Activated CD4-positive, alpha-beta T cell treated with anti-CD3 and anti-CD28 coated beads for 36 hours (primary cell): ENCODE results near the gene GFI1. TPM values are rescaled to one million over a fixed set of nuclear protein-coding genes. Genes with fewer than 3 reads are reported as not detected.

ENCODE experiments used
- ATAC-seq: fragments of 200-7000 bp; cut with Tn5 transposase; one replicate; pipeline ENCODE4 v1.10.0; 2021; ENCODE audit warnings: mild to moderate bottlenecking, moderate library complexity
- CTCF ChIA-PET: fragments of 350-600 bp; sonication (Branson Sonifier 250); formaldehyde crosslinking; loops from one replicate; lab custom pipeline; 2021; ENCODE audit warnings: antibody characterized with exemption; lab: Charles Lee
- POLR2A ChIA-PET: fragments of 350-600 bp; sonication (Branson Sonifier 250); formaldehyde crosslinking; loops from one replicate; lab custom pipeline; 2021; ENCODE audit warnings: antibody characterized with exemption, inconsistent platforms; lab: Charles Lee
- DNase-seq: peaks from one replicate; pipeline ENCODE4 v3.0.0-alpha.2; 2020
- H3K27ac Mint-ChIP-seq: one replicate; pipeline ENCODE4 v1.8.0; 2021; ENCODE audit warnings: mixed read lengths
- H3K27me3 Mint-ChIP-seq: one replicate; pipeline ENCODE4 v1.8.0; 2021; ENCODE audit warnings: mixed read lengths
- H3K36me3 Mint-ChIP-seq: one replicate; pipeline ENCODE4 v1.8.0; 2021; ENCODE audit warnings: low read depth, mixed read lengths
- H3K4me1 Mint-ChIP-seq: one replicate; pipeline ENCODE4 v1.8.0; 2021; ENCODE audit warnings: mixed read lengths
- H3K4me3 Mint-ChIP-seq: one replicate; pipeline ENCODE4 v1.8.0; 2021; ENCODE audit warnings: mild to moderate bottlenecking, moderate library complexity, mixed read lengths
- H3K9me3 Mint-ChIP-seq: one replicate; pipeline ENCODE4 v1.8.0; 2021; ENCODE audit warnings: low read depth, mixed read lengths
- intact Hi-C, 2 experiments: fragments of 100-400 bp; cut with DNase I in 1 of 2; cut with micrococcal nuclease in 1 of 2; formaldehyde crosslinking; loops; one replicate each; pipeline versions ENCODE4 v1.14.2 to v1.15.1; 2022 to 2024; cut with DNase I, micrococcal nuclease
- total RNA-seq, 2 experiments: library from RNA; stranded (reverse); gene quantifications; one replicate each; pipeline ENCODE4 v1.2.3, GENCODE V29; 2021

Gene GFI1
- total RNA-seq, 2 experiments from 2014 or later: 47.7 to 53.7 TPM

DNA sequence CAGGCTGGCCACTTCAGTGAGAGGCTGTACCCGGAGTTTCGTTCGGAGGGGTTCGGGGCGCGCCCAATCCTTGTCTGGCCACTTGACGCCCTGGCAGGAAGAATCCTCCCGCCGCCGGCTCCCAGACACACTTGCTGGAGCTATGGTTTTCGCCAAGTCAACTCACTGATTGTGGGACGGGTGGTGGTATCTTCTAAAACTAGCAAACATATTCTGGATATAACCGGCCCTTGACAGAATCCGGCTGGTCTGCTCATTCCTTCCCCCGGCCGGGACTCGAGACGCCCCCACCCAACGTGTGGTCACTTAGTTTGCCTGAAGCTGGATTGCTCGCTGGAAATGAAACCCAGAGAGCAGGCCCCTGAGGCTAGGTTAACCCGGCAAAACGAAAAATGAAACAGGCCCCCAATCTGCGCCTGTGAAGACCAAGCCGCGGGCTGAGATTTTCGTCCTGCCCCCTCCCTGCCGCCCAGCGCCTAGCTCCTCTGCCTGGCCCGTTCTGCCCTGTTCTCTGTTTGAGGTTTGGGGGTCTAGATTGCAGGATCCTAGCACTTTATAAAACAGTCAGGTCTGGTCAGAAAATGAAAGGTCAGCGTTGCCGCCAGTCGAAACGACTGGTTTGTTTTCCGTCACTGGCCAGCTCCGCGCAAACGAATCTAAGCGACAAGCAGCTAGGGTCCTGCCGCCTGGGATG, 4.6 kb downstream of the GFI1 start:
- no peak for ATAC-seq

DNA sequence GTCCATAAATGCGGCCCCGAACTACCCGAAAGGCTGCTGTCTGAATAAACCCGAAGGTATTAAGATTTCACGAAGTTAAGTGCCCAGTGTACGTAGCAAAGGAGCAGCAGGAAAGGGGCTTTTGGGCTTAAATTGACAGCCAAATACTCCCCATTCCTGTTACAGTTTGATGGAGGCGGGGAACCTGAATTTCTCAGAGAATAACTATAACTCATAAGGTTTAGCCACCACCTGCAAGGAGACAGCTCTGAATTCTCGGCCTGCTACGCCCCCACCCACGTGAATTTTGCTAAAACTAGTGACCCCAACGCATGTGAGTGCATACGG, 5.2 kb downstream of the GFI1 start:
- DNase-seq (no peak), ATAC-seq (no peak)
- Mint-ChIP-seq H3K27me3 (no peaks in the 10 kb centered on the region), H3K4me3 (peak overlapping the region; percentile 98), H3K36me3 (peaks cover 77% of the 10 kb centered on the region), H3K4me1 (peaks cover 51% of the 10 kb centered on the region), H3K27ac (peak overlapping the region; percentile 97), H3K9me3 (no peaks in the 10 kb centered on the region)
- intact Hi-C loops: loop anchor here (5.0 to 10.0 kb wide), 6 partner anchors 169 to 927 kb away; partner anchors contain the start of genes RPL5 (in 2 of the 2), DR1 (in 1 of the 2) and MTF2 (in 1 of the 2)
- ChIA-PET CTCF (interaction anchor here (0.8 to 2.3 kb wide), 3 partner anchors 26 to 106 kb away, joined by 5 to 15 read pairs (median 6); no protein-coding TSS in a partner anchor), POLR2A (interaction anchor here (0.6 kb wide), 1 partner anchor 148 kb away, joined by 4 read pairs; no protein-coding TSS in a partner anchor)

More for the DNA sequence above, 4.6 kb downstream of the GFI1 start:
- Mint-ChIP-seq H3K4me1 (peaks cover 46% of the 10 kb centered on the region), H3K36me3 (peaks cover 72% of the 10 kb centered on the region), H3K4me3 (peak overlapping the region; percentile 98), H3K27ac (peak overlapping the region; percentile 97), H3K27me3 (no peaks in the 10 kb centered on the region), H3K9me3 (no peaks in the 10 kb centered on the region)
- no peak for DNase-seq
- ChIA-PET POLR2A (interaction anchor here (0.5 to 6.3 kb wide), 7 partner anchors 7 to 172 kb away, joined by 3 to 101 read pairs (median 4); no protein-coding TSS in a partner anchor), CTCF (interaction anchor here (0.8 to 5.9 kb wide), 9 partner anchors 7 to 168 kb away, joined by 4 to 42 read pairs (median 5); no protein-coding TSS in a partner anchor)
- intact Hi-C loops: loop anchor here (5.0 to 10.0 kb wide), 6 partner anchors 170 to 927 kb away; partner anchors contain the start of genes RPL5 (in 2 of the 2), DR1 (in 1 of the 2) and MTF2 (in 1 of the 2)

DNA sequence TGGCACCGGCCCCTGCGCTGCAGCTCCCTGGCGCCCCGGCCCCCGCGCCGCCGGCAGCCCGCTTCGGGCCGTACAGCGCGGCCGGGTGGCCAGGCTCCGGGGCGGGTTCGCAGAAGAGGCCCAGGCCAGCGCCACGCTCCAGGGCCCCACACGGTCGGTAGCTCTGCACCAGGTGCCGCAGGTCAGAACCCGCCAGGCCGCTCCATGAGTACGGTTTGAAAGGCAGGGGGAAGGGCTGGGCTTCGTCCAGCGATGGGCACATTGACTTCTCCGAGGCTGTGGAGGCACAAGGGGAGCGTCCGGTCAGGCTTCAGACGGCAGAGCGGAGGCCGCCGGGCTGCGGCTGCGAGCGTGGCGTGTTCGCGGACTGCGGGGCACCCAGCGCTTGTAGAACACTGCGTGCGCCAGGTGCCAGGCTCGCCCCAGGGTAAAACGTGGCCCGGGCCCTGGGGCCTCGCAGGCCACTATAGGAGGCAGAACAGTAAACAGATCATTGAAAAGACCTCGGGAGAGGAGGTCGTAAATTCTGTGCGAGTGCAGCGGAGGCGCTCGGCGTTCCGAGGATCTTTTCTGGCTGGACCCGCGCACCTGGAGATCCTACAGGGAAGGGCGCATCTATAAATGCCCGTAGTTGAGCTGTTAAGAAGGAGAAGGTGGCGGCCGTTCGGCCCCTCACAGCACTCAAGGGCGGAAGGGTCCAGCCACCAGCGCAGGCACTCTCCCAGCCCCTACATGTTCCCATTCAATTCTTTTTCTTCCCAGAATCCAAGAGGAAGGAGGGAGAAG, 5.7 kb downstream of the GFI1 start:
- peaks cover 57% of the 10 kb centered on the region for H3K4me1 Mint-ChIP-seq
- peak overlapping the region; percentile 98 for H3K4me3 Mint-ChIP-seq
- no peaks in the 10 kb centered on the region for H3K9me3 Mint-ChIP-seq
- no peaks in the 10 kb centered on the region for H3K27me3 Mint-ChIP-seq
- peak overlapping the region; percentile 97 for H3K27ac Mint-ChIP-seq
- ATAC-seq (no peak), DNase-seq (no peak)
- intact Hi-C loops: loop anchor here (5.0 to 10.0 kb wide), 6 partner anchors 169 to 926 kb away; partner anchors contain the start of genes RPL5 (in 2 of the 2), DR1 (in 1 of the 2) and MTF2 (in 1 of the 2)
- CTCF ChIA-PET: interaction anchor here (1.2 kb wide), 1 partner anchor 107 kb away, joined by 5 read pairs; no protein-coding TSS in a partner anchor
- peaks cover 81% of the 10 kb centered on the region for H3K36me3 Mint-ChIP-seq
- POLR2A ChIA-PET: interaction anchor here (3.4 kb wide), 1 partner anchor 58 kb away, joined by 12 read pairs; no protein-coding TSS in a partner anchor

DNA sequence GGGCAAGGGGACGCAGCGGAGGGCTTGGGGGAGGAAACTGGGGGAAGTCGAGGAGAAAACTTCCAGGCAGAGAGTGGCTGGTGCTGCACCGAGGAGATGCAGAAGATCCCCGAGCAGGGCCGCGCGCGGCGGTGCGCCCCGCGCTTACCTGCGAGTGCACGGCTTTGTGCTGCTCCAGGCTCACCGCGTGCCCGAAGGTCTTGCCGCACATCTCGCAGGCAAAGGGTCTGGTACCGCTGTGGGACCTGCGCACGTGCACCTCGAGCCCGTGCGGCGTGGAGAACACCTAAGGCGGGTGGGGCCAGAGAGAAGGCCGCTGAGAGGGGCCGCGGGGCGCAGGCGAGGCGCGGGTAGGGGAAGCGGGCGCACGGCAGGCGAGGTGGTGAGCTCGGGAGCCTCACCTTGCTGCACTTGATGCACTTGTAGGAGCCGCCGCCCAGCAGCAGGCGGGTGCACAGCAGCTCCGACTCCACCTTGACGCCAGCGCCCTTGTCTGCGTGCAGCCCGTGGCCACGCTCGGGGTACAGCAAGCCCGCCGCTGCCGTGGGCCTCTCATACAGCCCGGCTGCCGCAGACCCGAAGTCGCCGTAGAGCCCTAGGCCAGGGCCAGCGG, 6.4 kb downstream of the GFI1 start:
- no peaks in the 10 kb centered on the region for H3K9me3 Mint-ChIP-seq
- peaks cover 64% of the 10 kb centered on the region for H3K4me1 Mint-ChIP-seq
- no peak for DNase-seq
- ChIA-PET CTCF (interaction anchor here (1.1 kb wide), 1 partner anchor 63 kb away, joined by 3 read pairs; no protein-coding TSS in a partner anchor), POLR2A (interaction anchor here (3.4 kb wide), 1 partner anchor 58 kb away, joined by 12 read pairs; no protein-coding TSS in a partner anchor)
- intact Hi-C loops: loop anchor here (5.0 to 10.0 kb wide), 6 partner anchors 168 to 926 kb away; partner anchors contain the start of genes RPL5 (in 2 of the 2), DR1 (in 1 of the 2) and MTF2 (in 1 of the 2)
- peak overlapping the region; percentile 42 for H3K27ac Mint-ChIP-seq
- H3K36me3 Mint-ChIP-seq: peaks cover 88% of the 10 kb centered on the region
- H3K27me3 Mint-ChIP-seq: no peaks in the 10 kb centered on the region
- peak overlapping the region; percentile 58 for H3K4me3 Mint-ChIP-seq
- no peak for ATAC-seq

DNA sequence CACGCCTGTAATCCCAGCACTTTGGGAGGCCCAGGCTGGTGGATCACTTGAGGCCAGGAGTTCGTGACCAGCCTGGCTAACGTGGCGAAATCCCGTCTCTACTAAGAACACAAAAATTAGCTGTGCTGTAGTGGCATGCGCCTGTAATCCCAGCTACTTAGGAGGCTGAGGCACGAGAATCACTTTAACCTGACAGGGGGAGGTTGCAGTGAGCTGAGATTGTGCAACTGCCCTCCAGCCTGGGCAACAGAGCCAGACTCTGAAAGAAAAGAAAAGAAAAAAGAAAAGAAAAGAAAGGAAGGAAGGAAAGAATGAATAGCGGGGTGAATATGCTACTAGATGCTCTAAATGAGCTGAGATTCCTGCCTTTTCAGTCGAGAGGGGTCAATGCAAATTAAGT, 7.1 kb downstream of the GFI1 start:
- H3K27me3 Mint-ChIP-seq: no peaks in the 10 kb centered on the region
- ChIA-PET POLR2A (interaction anchor here (0.7 to 3.4 kb wide), 2 partner anchors 59 to 107 kb away, joined by 4 to 12 read pairs; no protein-coding TSS in a partner anchor), CTCF (interaction anchor here (1.1 kb wide), 1 partner anchor 64 kb away, joined by 3 read pairs; no protein-coding TSS in a partner anchor)
- DNase-seq: no peak
- no peak for ATAC-seq
- no peaks in the 10 kb centered on the region for H3K9me3 Mint-ChIP-seq
- peak overlapping the region; percentile 97 for H3K27ac Mint-ChIP-seq
- H3K36me3 Mint-ChIP-seq: peaks cover 89% of the 10 kb centered on the region
- peaks cover 71% of the 10 kb centered on the region for H3K4me1 Mint-ChIP-seq
- intact Hi-C loops: loop anchor here (5.0 to 10.0 kb wide), 2 partner anchors 112 to 1455 kb away; partner anchors contain the start of gene ZNF644 (in 1 of the 2)
- H3K4me3 Mint-ChIP-seq: peak overlapping the region; percentile 58

DNA sequence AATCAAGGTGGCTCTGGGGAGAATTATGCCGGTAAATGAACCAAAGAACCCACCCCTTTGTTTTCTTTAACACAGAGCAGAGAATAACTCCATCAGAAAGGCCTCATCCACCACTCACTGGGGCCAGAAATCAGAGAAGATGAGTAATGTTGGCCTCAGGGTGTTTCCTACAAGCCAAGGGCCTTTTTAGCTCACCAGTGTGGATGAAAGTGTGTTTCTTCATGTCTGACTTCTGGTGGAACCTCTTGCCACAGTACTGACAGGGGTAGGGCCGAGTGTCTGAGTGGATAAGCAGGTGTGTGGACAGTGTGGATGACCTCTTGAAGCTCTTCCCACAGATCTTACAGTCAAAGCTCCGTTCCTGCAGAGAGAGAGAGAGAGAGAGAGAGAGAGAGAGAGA, 8.3 kb downstream of the GFI1 start:
- H3K36me3 Mint-ChIP-seq: peaks cover 84% of the 10 kb centered on the region
- intact Hi-C loops: loop anchor here (5.0 to 10.0 kb wide), 2 partner anchors 111 to 1454 kb away; partner anchors contain the start of gene ZNF644 (in 1 of the 2)
- H3K27ac Mint-ChIP-seq: peak overlapping the region; percentile 97
- H3K9me3 Mint-ChIP-seq: no peaks in the 10 kb centered on the region
- CTCF ChIA-PET: interaction anchor here (0.5 to 1.7 kb wide), 4 partner anchors 122 to 877 kb away, joined by 3 to 6 read pairs (median 4); no protein-coding TSS in a partner anchor
- DNase-seq (peak; percentile 46), ATAC-seq (peak; percentile 42)
- POLR2A ChIA-PET: interaction anchor here (0.6 to 3.4 kb wide), 6 partner anchors 13 to 360 kb away, joined by 3 to 12 read pairs (median 4); no protein-coding TSS in a partner anchor
- H3K27me3 Mint-ChIP-seq: no peaks in the 10 kb centered on the region
- H3K4me3 Mint-ChIP-seq: peak overlapping the region; percentile 58
- H3K4me1 Mint-ChIP-seq: peaks cover 83% of the 10 kb centered on the region

DNA sequence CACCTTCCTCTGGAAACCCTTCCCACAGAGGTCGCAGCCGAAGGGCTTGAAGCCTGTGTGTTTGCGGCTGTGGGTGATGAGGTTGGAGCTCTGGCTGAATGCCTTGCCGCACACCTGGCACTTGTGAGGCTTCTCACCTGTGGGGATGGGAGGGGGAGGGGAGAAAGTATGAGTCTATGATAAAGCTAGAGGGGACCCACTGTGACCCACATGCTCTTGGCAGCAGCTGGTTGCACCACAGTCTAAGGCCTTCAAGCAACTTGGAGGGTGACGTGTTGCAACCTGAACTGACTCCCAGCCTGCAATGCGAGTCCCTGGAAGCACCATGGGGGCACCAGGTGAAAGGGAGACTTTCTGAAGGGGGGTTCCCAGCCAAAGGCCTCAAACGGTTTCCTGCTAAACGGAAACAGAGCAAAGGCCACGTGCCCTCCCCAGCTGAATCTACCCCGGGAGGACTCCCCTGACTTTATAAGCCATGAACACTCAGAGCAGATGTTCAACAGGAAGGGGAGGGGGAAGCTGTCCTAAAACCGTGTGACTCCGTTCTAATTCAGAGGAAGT, 10.6 kb downstream of the GFI1 start:
- H3K4me1 Mint-ChIP-seq: peaks cover 85% of the 10 kb centered on the region
- peak; percentile 84 for DNase-seq
- H3K27ac Mint-ChIP-seq: peak overlapping the region; percentile 92
- H3K36me3 Mint-ChIP-seq: peaks cover 77% of the 10 kb centered on the region
- peak; percentile 57 for ATAC-seq
- ChIA-PET CTCF (interaction anchor here (0.6 to 3.5 kb wide), 2 partner anchors 9 to 110 kb away, joined by 3 to 42 read pairs; partner anchors contain the start of gene GFI1), POLR2A (interaction anchor here (0.7 to 3.3 kb wide), 3 partner anchors 9 to 144 kb away, joined by 3 to 72 read pairs (median 8); partner anchors contain the start of gene GFI1)
- intact Hi-C loops: loop anchor here (1.0 to 10.0 kb wide), 3 partner anchors 8 to 1451 kb away; partner anchors contain the start of gene ZNF644 (in 1 of the 2)
- H3K27me3 Mint-ChIP-seq: no peaks in the 10 kb centered on the region
- H3K9me3 Mint-ChIP-seq: no peaks in the 10 kb centered on the region
- peak overlapping the region; percentile 37 for H3K4me3 Mint-ChIP-seq

DNA sequence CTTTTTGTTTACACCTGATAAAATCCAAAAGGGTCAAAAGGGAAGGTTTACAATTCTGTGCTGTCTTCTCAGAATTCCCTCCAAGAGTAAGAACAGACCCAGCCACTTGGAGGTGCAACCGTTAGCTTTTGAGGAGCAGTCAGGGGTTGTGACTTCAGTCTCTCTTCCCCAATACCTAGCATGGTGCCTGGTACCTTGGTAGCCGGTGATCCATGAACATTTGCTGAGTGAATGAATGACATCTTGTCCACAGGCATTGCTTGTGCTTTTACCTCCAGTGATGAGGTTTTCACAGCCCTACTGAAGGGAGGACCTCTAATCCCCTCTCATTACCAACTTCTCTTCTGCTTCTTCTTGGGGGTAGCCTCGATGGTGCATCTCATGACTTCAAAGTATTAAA, 11.7 kb downstream of the GFI1 start:
- H3K4me1 Mint-ChIP-seq: peaks cover 82% of the 10 kb centered on the region
- H3K4me3 Mint-ChIP-seq: peak overlapping the region; percentile 18
- DNase-seq (no peak), ATAC-seq (no peak)
- ChIA-PET POLR2A (interaction anchor here (1.9 to 3.3 kb wide), 2 partner anchors 10 to 63 kb away, joined by 20 to 72 read pairs; partner anchors contain the start of gene GFI1), CTCF (interaction anchor here (0.9 to 3.5 kb wide), 7 partner anchors 10 to 177 kb away, joined by 3 to 42 read pairs (median 5); partner anchors contain the start of genes GFI1 and GLMN)
- peaks cover 78% of the 10 kb centered on the region for H3K36me3 Mint-ChIP-seq
- intact Hi-C loops: loop anchor here (2.0 to 10.0 kb wide), 3 partner anchors 64 to 1450 kb away; partner anchors contain the start of gene ZNF644 (in 1 of the 2)
- peak overlapping the region; percentile 92 for H3K27ac Mint-ChIP-seq
- H3K27me3 Mint-ChIP-seq: no peaks in the 10 kb centered on the region
- no peaks in the 10 kb centered on the region for H3K9me3 Mint-ChIP-seq

DNA sequence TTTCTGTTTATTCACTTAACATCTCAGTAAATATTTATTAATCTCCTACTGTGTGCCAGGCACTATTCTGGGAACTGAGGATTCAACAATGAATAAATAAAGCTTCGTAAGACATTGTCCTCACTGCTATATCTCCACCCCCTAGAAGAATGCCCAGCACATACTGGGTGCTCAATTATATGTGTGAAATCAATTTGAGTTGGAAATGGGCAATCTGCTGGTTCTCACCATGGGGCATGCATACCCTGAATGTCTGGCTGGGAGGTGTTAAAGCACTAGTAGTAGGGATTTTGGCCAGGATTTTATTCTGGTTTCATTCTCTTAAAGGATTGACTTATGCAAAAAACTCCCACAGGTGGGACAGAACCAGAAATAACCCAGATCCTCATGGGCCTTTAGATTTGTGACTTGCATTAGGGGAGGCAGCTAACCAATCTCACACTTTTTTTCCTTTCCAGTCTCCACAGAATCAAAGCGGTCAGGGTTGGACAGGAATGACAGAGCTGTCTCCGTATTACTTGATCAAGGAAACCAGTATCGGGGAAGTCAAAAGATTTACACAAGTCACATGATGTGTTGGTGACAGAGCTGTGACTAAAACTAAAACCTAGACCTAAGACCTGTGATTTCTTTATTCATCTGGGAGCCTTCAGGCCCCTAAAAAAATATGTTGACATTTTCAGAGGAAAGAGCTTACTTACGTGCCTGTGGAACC, 12.8 kb downstream of the GFI1 start:
- peak overlapping the region; percentile 1 for H3K4me3 Mint-ChIP-seq
- intact Hi-C loops: loop anchor here (1.0 to 10.0 kb wide), 7 partner anchors 10 to 1449 kb away; partner anchors contain the start of gene ZNF644 (in 1 of the 2)
- peaks cover 77% of the 10 kb centered on the region for H3K4me1 Mint-ChIP-seq
- H3K27me3 Mint-ChIP-seq: no peaks in the 10 kb centered on the region
- ChIA-PET CTCF (interaction anchor here (0.6 to 3.5 kb wide), 10 partner anchors 11 to 277 kb away, joined by 3 to 42 read pairs (median 4); partner anchors contain the start of genes GFI1 and GLMN), POLR2A (interaction anchor here (0.5 to 3.3 kb wide), 8 partner anchors 11 to 176 kb away, joined by 3 to 72 read pairs (median 4); partner anchors contain the start of gene GFI1)
- no peaks in the 10 kb centered on the region for H3K9me3 Mint-ChIP-seq
- peaks cover 73% of the 10 kb centered on the region for H3K36me3 Mint-ChIP-seq
- DNase-seq: peak; percentile 65
- peak; percentile 68 for ATAC-seq
- peak overlapping the region; percentile 92 for H3K27ac Mint-ChIP-seq
